ENCODE results near the gene STPG1.

STPG1 gene

DNA sequence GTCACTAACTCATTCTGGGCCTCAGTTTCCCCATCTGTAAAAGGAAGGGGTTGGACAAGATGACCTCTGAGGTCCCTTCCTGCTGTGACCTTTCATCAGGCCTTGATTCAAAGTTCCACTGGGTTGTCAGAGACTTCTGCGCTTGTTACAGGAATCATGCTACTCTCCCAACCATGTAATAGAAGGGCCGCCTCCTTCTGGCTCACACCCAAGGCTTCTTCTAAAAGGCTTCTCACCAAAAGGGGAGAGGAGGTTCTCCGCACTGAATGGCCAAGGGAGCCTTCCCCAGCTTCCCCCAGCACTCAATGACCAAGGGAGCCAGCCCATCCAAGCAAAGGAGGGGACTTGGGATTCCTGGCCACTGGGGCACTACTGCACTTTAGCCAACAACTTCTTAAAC lies 51.8 kb downstream of the STPG1 start:
- no peak overlapping the region for H2BK12ac ChIP-seq (ENCODE audit: low read length)
- H4K91ac ChIP-seq (ENCODE audit: low read depth, low read length), result no peak overlapping the region
- H2BK5ac ChIP-seq (ENCODE audit: low read depth, low read length, poor library complexity), result no peak overlapping the region
- no peak for DNase-seq
- no peak overlapping the region for H3K4me3 ChIP-seq (ENCODE audit: low read depth, low read length)
- H3K23ac ChIP-seq (ENCODE audit: low read length), result no peak overlapping the region
- no peak overlapping the region for H2AFZ ChIP-seq (ENCODE audit: insufficient read depth, low read length, poor library complexity)
- no peaks in the 10 kb centered on the region for H3K79me2 ChIP-seq (ENCODE audit: control insufficient read depth, insufficient read depth, low read length, poor library complexity)
- H3K27ac ChIP-seq (ENCODE audit: low read depth, low read length), result no peak overlapping the region
- H3K9me3 ChIP-seq (ENCODE audit: insufficient read depth, low read depth, low read length), result no peaks in the 10 kb centered on the region
- H4K8ac ChIP-seq (ENCODE audit: low read depth, low read length), result no peak overlapping the region
- no peak overlapping the region for H3K4ac ChIP-seq (ENCODE audit: low read depth, low read length)
- no CpG with 5 or more reads among the region's 3 CpGs for WGBS (ENCODE audit: extremely low coverage, insufficient coverage, insufficient read length)
- no peak overlapping the region for H4K12ac ChIP-seq (ENCODE audit: low read depth, low read length)
- no peak overlapping the region for H2AK5ac ChIP-seq (ENCODE audit: low read length)
- H3K18ac ChIP-seq (ENCODE audit: low read length), result no peak overlapping the region
- no peak overlapping the region for H2BK120ac ChIP-seq (ENCODE audit: insufficient read depth, low read length, poor library complexity)
- no peaks in the 10 kb centered on the region for H3K79me1 ChIP-seq (ENCODE audit: low read length)
- H3K14ac ChIP-seq (ENCODE audit: low read length), result no peak overlapping the region
- no peak overlapping the region for H3K9ac ChIP-seq (ENCODE audit: low read length)
- H3K36me3 ChIP-seq (ENCODE audit: control insufficient read depth in 1 of 2, insufficient read depth in 2 of 2, low read length in 2 of 2), result peaks cover 4 to 7% of the 10 kb centered on the region in 2 experiments
- H3K27me3 ChIP-seq (ENCODE audit: insufficient read depth, low read length), result no peaks in the 10 kb centered on the region
- H3K4me1 ChIP-seq (ENCODE audit: control insufficient read depth in 1 of 2, insufficient read depth in 2 of 2, low read length in 2 of 2), result no peaks in the 10 kb centered on the region
- no peak overlapping the region for H3K4me2 ChIP-seq (ENCODE audit: low read length)

DNA sequence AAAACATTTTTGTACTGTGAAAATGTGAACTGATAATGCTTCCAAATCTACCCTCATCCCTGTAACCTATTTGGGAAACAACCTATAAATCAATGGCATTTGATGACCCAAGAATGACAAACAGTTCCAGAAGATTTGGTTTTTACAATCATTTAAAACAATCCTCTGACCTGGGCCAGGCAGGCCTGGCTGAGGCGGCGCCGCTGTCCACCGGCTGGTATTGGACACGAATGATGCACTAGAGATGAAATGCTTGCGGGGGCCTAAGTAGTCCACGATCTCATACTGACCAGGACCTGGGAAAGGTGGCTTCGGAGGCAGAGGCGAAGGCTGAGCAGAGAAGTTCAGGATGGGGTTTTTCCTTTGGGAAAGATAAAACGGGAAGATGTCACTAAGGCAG lies 52.9 kb downstream of the STPG1 start:
- Histone ChIP-seq H3K4ac (ENCODE audit: low read depth, low read length) (no peak overlapping the region), H2BK12ac (ENCODE audit: low read length) (no peak overlapping the region), H3K4me3 (ENCODE audit: low read depth, low read length) (no peak overlapping the region), H2AFZ (ENCODE audit: insufficient read depth, low read length, poor library complexity) (no peak overlapping the region), H3K79me1 (ENCODE audit: low read length) (no peaks in the 10 kb centered on the region), H3K9me3 (ENCODE audit: insufficient read depth, low read depth, low read length) (no peaks in the 10 kb centered on the region), H3K9ac (ENCODE audit: low read length) (no peak overlapping the region), H3K79me2 (ENCODE audit: control insufficient read depth, insufficient read depth, low read length, poor library complexity) (no peaks in the 10 kb centered on the region), H4K91ac (ENCODE audit: low read depth, low read length) (no peak overlapping the region), H4K12ac (ENCODE audit: low read depth, low read length) (no peak overlapping the region), H3K4me2 (ENCODE audit: low read length) (no peak overlapping the region), H3K27ac (ENCODE audit: low read depth, low read length) (no peak overlapping the region), H2BK5ac (ENCODE audit: low read depth, low read length, poor library complexity) (no peak overlapping the region), H4K8ac (ENCODE audit: low read depth, low read length) (no peak overlapping the region), H3K27me3 (ENCODE audit: insufficient read depth, low read length) (no peaks in the 10 kb centered on the region), H3K23ac (ENCODE audit: low read length) (no peak overlapping the region), H3K14ac (ENCODE audit: low read length) (no peak overlapping the region), H3K36me3 (ENCODE audit: control insufficient read depth in 1 of 2, insufficient read depth in 2 of 2, low read length in 2 of 2) (peaks cover 2 to 5% of the 10 kb centered on the region in 2 experiments), H2AK5ac (ENCODE audit: low read length) (no peak overlapping the region), H3K18ac (ENCODE audit: low read length) (no peak overlapping the region), H3K4me1 (ENCODE audit: control insufficient read depth in 1 of 2, insufficient read depth in 2 of 2, low read length in 2 of 2) (no peaks in the 10 kb centered on the region), H2BK120ac (ENCODE audit: insufficient read depth, low read length, poor library complexity) (no peak overlapping the region)
- DNase-seq, result no peak
- no CpG with 5 or more reads among the region's 10 CpGs for WGBS (ENCODE audit: extremely low coverage, insufficient coverage, insufficient read length)

DNA sequence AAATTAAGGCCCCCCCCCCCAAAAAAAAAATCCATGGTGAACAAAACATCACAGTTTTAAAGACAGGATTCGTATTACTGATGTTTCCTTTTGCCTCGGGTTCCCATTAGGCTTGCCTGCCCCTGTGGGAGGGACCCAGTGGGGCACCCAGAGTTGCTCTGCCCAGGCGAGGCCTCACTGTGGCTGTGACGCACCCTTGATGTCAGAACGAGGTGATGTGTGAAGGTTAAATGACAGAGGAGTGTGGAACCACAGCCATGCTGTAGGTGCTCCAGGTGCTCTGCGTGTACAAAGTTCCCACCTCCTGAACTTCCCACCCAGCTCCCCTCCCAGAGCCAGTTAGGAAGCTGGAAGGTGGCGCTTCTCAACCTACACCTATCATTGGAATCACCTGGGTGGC lies 56.5 kb downstream of the STPG1 start:
- Histone ChIP-seq H3K27me3 (ENCODE audit: insufficient read depth, low read length) (no peaks in the 10 kb centered on the region), H3K4me3 (ENCODE audit: low read depth, low read length) (no peak overlapping the region), H2BK120ac (ENCODE audit: insufficient read depth, low read length, poor library complexity) (no peak overlapping the region), H3K79me2 (ENCODE audit: control insufficient read depth, insufficient read depth, low read length, poor library complexity) (no peaks in the 10 kb centered on the region), H3K14ac (ENCODE audit: low read length) (no peak overlapping the region), H3K18ac (ENCODE audit: low read length) (no peak overlapping the region), H3K4ac (ENCODE audit: low read depth, low read length) (no peak overlapping the region), H2BK12ac (ENCODE audit: low read length) (no peak overlapping the region), H3K9me3 (ENCODE audit: insufficient read depth, low read depth, low read length) (no peaks in the 10 kb centered on the region), H4K91ac (ENCODE audit: low read depth, low read length) (no peak overlapping the region), H3K27ac (ENCODE audit: low read depth, low read length) (no peak overlapping the region), H3K23ac (ENCODE audit: low read length) (no peak overlapping the region), H3K4me1 (ENCODE audit: control insufficient read depth in 1 of 2, insufficient read depth in 2 of 2, low read length in 2 of 2) (no peaks in the 10 kb centered on the region), H2AFZ (ENCODE audit: insufficient read depth, low read length, poor library complexity) (no peak overlapping the region), H3K4me2 (ENCODE audit: low read length) (no peak overlapping the region), H2AK5ac (ENCODE audit: low read length) (no peak overlapping the region), H4K8ac (ENCODE audit: low read depth, low read length) (no peak overlapping the region), H3K79me1 (ENCODE audit: low read length) (no peaks in the 10 kb centered on the region), H4K12ac (ENCODE audit: low read depth, low read length) (no peak overlapping the region), H3K36me3 (ENCODE audit: control insufficient read depth in 1 of 2, insufficient read depth in 2 of 2, low read length in 2 of 2) (peaks cover 15% of the 10 kb centered on the region in 2 experiments), H3K9ac (ENCODE audit: low read length) (no peak overlapping the region), H2BK5ac (ENCODE audit: low read depth, low read length, poor library complexity) (no peak overlapping the region)
- no CpG with 5 or more reads among the region's 7 CpGs for WGBS (ENCODE audit: extremely low coverage, insufficient coverage, insufficient read length)
- DNase-seq, result no peak

GRCh38 chr1:24355466-24355865 lies 58.1 kb downstream of the STPG1 start:
- Histone ChIP-seq H3K4me1 (ENCODE audit: control insufficient read depth in 1 of 2, insufficient read depth in 2 of 2, low read length in 2 of 2) (no peaks in the 10 kb centered on the region), H4K12ac (ENCODE audit: low read depth, low read length) (no peak overlapping the region), H4K91ac (ENCODE audit: low read depth, low read length) (no peak overlapping the region), H3K4me3 (ENCODE audit: low read depth, low read length) (no peak overlapping the region), H3K14ac (ENCODE audit: low read length) (no peak overlapping the region), H3K9ac (ENCODE audit: low read length) (no peak overlapping the region), H3K79me1 (ENCODE audit: low read length) (no peaks in the 10 kb centered on the region), H3K4ac (ENCODE audit: low read depth, low read length) (no peak overlapping the region), H3K79me2 (ENCODE audit: control insufficient read depth, insufficient read depth, low read length, poor library complexity) (no peaks in the 10 kb centered on the region), H3K4me2 (ENCODE audit: low read length) (no peak overlapping the region), H3K23ac (ENCODE audit: low read length) (no peak overlapping the region), H2BK12ac (ENCODE audit: low read length) (no peak overlapping the region), H3K36me3 (ENCODE audit: control insufficient read depth in 1 of 2, insufficient read depth in 2 of 2, low read length in 2 of 2) (peaks cover 15 to 16% of the 10 kb centered on the region in 2 experiments), H3K9me3 (ENCODE audit: insufficient read depth, low read depth, low read length) (no peaks in the 10 kb centered on the region), H4K8ac (ENCODE audit: low read depth, low read length) (no peak overlapping the region), H3K27me3 (ENCODE audit: insufficient read depth, low read length) (no peaks in the 10 kb centered on the region), H2BK5ac (ENCODE audit: low read depth, low read length, poor library complexity) (no peak overlapping the region), H2AFZ (ENCODE audit: insufficient read depth, low read length, poor library complexity) (no peak overlapping the region), H3K18ac (ENCODE audit: low read length) (no peak overlapping the region), H2BK120ac (ENCODE audit: insufficient read depth, low read length, poor library complexity) (no peak overlapping the region), H2AK5ac (ENCODE audit: low read length) (no peak overlapping the region), H3K27ac (ENCODE audit: low read depth, low read length) (no peak overlapping the region)
- no peak for DNase-seq
- no CpG with 5 or more reads among the region's 3 CpGs for WGBS (ENCODE audit: extremely low coverage, insufficient coverage, insufficient read length)
